ENCODE data around the gene GABRR1. TPM values are rescaled to one million over a fixed set of nuclear protein-coding genes. Genes with fewer than 3 reads are reported as not detected.
"Not testable (repeated sequence)": the region's sequence is repeated elsewhere in the genome, so short reads cannot be mapped to it uniquely, and the experiment has no call there.

GABRR1 gene
- total RNA-seq, 1 donor from 2014 or later: not detected

- intact Hi-C loops (cut with micrococcal nuclease): loop anchor here (1.0 to 10.0 kb wide), 5 partner anchors 23 to 207 kb away; partner anchors contain the start of gene UBE2J1
- Mint-ChIP-seq H3K9me3 (no peaks in the 10 kb centered on the region), H3K27ac (peak overlapping the region; percentile 98), H3K4me3 (ENCODE audit: low read depth) (peak overlapping the region; percentile 89), H3K27me3 (ENCODE audit: low read depth) (peaks cover 10% of the 10 kb centered on the region), H3K36me3 (ENCODE audit: low read depth) (peaks cover 19% of the 10 kb centered on the region), H3K4me1 (ENCODE audit: low read depth) (peaks cover 35% of the 10 kb centered on the region)
- peak; percentile 14 for DNase-seq (ENCODE audit: low spot score)
Measured at GRCh38 chr6:89145091-89145955, 71.8 kb downstream of the GABRR1 start.

DNA sequence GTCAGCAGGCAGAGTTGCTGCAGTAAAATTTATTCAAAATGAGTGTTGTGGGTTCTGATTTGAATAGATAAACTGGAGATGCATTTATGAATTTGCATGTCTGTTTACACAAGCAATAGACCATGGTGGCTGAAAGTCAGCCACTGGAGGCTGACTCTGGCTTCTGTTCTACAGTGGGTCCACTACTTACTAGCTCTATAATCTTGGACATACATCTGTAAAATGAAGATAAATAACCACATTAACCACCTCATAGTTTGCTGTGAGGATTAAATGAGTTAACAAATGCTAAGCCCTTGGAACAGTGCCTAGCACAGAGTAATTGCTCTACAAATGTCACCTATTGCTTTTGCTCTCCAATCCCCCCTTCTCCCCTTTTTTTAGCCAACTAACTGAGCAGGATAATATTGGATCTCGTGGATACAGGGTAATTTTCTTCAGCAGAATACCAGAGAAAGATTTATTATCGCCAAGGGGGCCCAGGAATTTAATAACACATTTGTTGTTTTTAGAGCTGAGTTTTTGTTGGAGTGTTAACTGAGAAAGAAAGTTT, 72.7 kb downstream of the GABRR1 start:
- Mint-ChIP-seq H3K9me3 (no peaks in the 10 kb centered on the region), H3K4me1 (ENCODE audit: low read depth) (peaks cover 33% of the 10 kb centered on the region), H3K27ac (no peak overlapping the region), H3K27me3 (ENCODE audit: low read depth) (peaks cover 10% of the 10 kb centered on the region), H3K4me3 (ENCODE audit: low read depth) (peak overlapping the region; percentile 10), H3K36me3 (ENCODE audit: low read depth) (peaks cover 13% of the 10 kb centered on the region)
- DNase-seq (ENCODE audit: low spot score): no peak
- intact Hi-C loops (cut with micrococcal nuclease): loop anchor here (2.0 to 10.0 kb wide), 2 partner anchors 22 to 160 kb away; no protein-coding TSS in a partner anchor

- Mint-ChIP-seq H3K27me3 (ENCODE audit: low read depth) (peaks cover 10% of the 10 kb centered on the region), H3K4me1 (ENCODE audit: low read depth) (peaks cover 18% of the 10 kb centered on the region), H3K9me3 (no peaks in the 10 kb centered on the region), H3K36me3 (ENCODE audit: low read depth) (no peaks in the 10 kb centered on the region), H3K4me3 (ENCODE audit: low read depth) (no peak overlapping the region), H3K27ac (no peak overlapping the region)
- no peak for DNase-seq (ENCODE audit: low spot score)
- intact Hi-C loops (cut with micrococcal nuclease): loop anchor here (10.0 kb wide), 1 partner anchor 156 kb away; no protein-coding TSS in a partner anchor
Measured at GRCh38 chr6:89140347-89141156, 76.6 kb downstream of the GABRR1 start.

GRCh38 chr6:89139509-89140346, 77.4 kb downstream of the GABRR1 start:
- Mint-ChIP-seq H3K4me3 (ENCODE audit: low read depth) (no peak overlapping the region), H3K36me3 (ENCODE audit: low read depth) (no peaks in the 10 kb centered on the region), H3K9me3 (no peaks in the 10 kb centered on the region), H3K4me1 (ENCODE audit: low read depth) (peaks cover 13% of the 10 kb centered on the region), H3K27ac (no peak overlapping the region), H3K27me3 (ENCODE audit: low read depth) (peaks cover 10% of the 10 kb centered on the region)
- no peak for DNase-seq (ENCODE audit: low spot score)
- intact Hi-C loops (cut with micrococcal nuclease): loop anchor here (10.0 kb wide), 1 partner anchor 155 kb away; no protein-coding TSS in a partner anchor

DNA sequence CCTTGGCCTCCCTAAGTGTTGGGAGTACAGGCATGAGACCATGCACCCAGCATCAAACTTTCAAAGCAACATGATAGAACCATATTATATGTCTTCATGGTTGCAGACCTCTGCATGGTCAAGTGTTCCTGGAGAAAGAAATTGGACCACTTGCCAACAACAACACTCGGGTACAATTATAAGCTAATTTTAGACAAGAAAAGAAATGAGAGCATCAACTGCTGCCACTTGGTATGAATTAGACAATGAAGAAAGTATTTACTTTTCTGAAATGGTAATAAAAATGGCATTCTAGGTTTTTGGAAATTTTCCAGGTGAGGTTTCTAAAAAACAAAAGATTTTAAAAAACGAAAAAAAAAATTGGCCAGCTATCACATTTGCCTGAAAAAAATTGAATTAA, 79.0 kb downstream of the GABRR1 start:
- intact Hi-C loops (cut with micrococcal nuclease): no loop called here
- Mint-ChIP-seq H3K27me3 (ENCODE audit: low read depth) (peaks cover 7% of the 10 kb centered on the region), H3K4me1 (ENCODE audit: low read depth) (no peaks in the 10 kb centered on the region), H3K9me3 (no peaks in the 10 kb centered on the region), H3K27ac (no peak overlapping the region), H3K4me3 (ENCODE audit: low read depth) (no peak overlapping the region), H3K36me3 (ENCODE audit: low read depth) (no peaks in the 10 kb centered on the region)
- no peak for DNase-seq (ENCODE audit: low spot score)

- no peak overlapping the region for H3K27ac Mint-ChIP-seq
- H3K36me3 Mint-ChIP-seq (ENCODE audit: low read depth): no peaks in the 10 kb centered on the region
- intact Hi-C loops (cut with micrococcal nuclease): no loop called here
- no peaks in the 10 kb centered on the region for H3K4me1 Mint-ChIP-seq (ENCODE audit: low read depth)
- H3K27me3 Mint-ChIP-seq (ENCODE audit: low read depth): no peaks in the 10 kb centered on the region
- H3K4me3 Mint-ChIP-seq (ENCODE audit: low read depth): no peak overlapping the region
- no peaks in the 10 kb centered on the region for H3K9me3 Mint-ChIP-seq
- no peak for DNase-seq (ENCODE audit: low spot score)
Measured at GRCh38 chr6:89134723-89135122, 82.4 kb downstream of the GABRR1 start.

DNA sequence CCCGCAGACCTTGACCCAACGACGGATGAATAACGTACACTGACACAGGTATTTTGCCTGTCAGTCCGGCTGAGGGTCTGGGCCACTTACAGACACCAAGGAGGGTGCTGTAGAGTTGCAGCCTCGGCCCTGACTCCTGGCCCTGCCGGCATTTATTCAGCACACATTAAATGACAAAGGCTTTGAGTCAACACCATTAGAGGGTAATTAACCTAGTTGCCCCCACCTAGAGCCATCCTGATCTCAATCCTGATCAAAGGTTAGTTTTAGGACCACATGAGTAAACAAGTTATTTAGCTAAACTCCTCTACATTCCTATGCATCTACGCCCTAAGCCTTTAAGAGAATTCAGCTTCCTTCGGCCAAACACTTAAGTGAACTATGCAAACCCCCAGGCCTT, 83.2 kb downstream of the GABRR1 start:
- Mint-ChIP-seq H3K36me3 (ENCODE audit: low read depth) (no peaks in the 10 kb centered on the region), H3K27me3 (ENCODE audit: low read depth) (no peaks in the 10 kb centered on the region), H3K9me3 (no peaks in the 10 kb centered on the region), H3K4me1 (ENCODE audit: low read depth) (no peaks in the 10 kb centered on the region), H3K4me3 (ENCODE audit: low read depth) (no peak overlapping the region), H3K27ac (no peak overlapping the region)
- DNase-seq (ENCODE audit: low spot score): no peak
- intact Hi-C loops (cut with micrococcal nuclease): no loop called here

DNA sequence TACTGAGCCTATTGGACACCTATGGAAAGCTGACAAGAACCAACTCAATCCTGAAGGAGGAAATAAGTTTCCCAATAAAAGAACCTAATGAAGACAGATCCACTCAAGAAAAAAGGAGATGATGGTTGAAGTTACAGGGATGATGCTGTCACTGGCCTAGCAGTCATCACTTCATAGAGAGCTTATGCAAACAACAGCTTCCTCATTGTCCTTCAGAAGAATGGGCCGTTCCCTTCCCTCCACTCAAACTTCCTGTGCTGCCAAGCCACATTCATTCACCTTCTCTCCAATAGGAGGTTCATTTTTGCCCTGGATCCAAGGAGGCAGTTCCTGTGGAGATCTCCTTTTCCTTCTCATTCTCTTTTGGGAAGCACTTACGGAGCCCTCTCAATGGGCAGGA, 85.1 kb downstream of the GABRR1 start:
- intact Hi-C loops (cut with micrococcal nuclease): no loop called here
- Mint-ChIP-seq H3K4me3 (ENCODE audit: low read depth) (no peak overlapping the region), H3K4me1 (ENCODE audit: low read depth) (no peaks in the 10 kb centered on the region), H3K9me3 (peaks cover 8% of the 10 kb centered on the region), H3K27ac (no peak overlapping the region), H3K36me3 (ENCODE audit: low read depth) (no peaks in the 10 kb centered on the region), H3K27me3 (ENCODE audit: low read depth) (peaks cover 3% of the 10 kb centered on the region)
- DNase-seq (ENCODE audit: low spot score): no peak

DNA sequence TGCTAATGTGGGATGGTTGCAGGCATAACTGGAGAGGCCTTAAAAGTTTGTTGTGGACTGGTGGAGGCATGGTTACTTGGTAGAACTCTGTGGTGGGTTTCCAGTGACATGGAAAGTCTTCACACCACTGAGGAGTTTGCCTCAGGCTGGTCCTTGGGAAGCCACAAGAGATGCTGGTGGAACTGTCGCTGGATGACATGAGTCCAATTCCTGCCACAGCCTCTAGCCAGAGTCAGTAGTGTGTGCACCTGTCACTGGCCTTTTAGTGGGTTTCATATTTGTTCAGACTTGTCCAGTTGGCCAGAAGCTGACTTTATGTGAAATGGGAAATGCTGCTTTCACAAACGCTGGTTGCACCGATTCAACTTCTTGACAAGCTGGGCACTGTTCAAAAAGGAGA, 85.6 kb downstream of the GABRR1 start:
- H3K36me3 Mint-ChIP-seq (ENCODE audit: low read depth): no peaks in the 10 kb centered on the region
- peaks cover 3% of the 10 kb centered on the region for H3K27me3 Mint-ChIP-seq (ENCODE audit: low read depth)
- no peak overlapping the region for H3K4me3 Mint-ChIP-seq (ENCODE audit: low read depth)
- H3K9me3 Mint-ChIP-seq: peaks cover 8% of the 10 kb centered on the region
- intact Hi-C loops (cut with micrococcal nuclease): no loop called here
- no peak for DNase-seq (ENCODE audit: low spot score)
- H3K4me1 Mint-ChIP-seq (ENCODE audit: low read depth): no peaks in the 10 kb centered on the region
- H3K27ac Mint-ChIP-seq: no peak overlapping the region

GRCh38 chr6:89128256-89128671, 88.9 kb downstream of the GABRR1 start:
- H3K27me3 Mint-ChIP-seq (ENCODE audit: low read depth); H3K27ac Mint-ChIP-seq: not testable (repeated sequence)

More at GRCh38 chr6:89128256-89128671, 88.9 kb downstream of the GABRR1 start:
- H3K9me3 Mint-ChIP-seq; H3K4me1 Mint-ChIP-seq (ENCODE audit: low read depth); DNase-seq (ENCODE audit: low spot score); H3K4me3 Mint-ChIP-seq (ENCODE audit: low read depth); intact Hi-C loops (cut with micrococcal nuclease); H3K36me3 Mint-ChIP-seq (ENCODE audit: low read depth): not testable (repeated sequence)

All from activated T-helper 2 cell treated with anti-CD3 and anti-CD28 coated beads, Interferon-gamma antibody, Interleukin-2, Interleukin-4, amounts not matched to agents 10 μg/mL and 5 μg/mL and 100 μg/mL, durations not matched to agents 14 hours and 24 hours and 36 hours (primary cell).